ENCODE measurements around the gene SLC25A29. TPM values are rescaled to one million over a fixed set of nuclear protein-coding genes. Genes with fewer than 3 reads are reported as not detected.

SLC25A29 gene
- total and polyA plus RNA-seq, 2 of the 13 experiments (the other 11 are each of a cell fraction or from before 2014, with no cell fraction given): 12.2 to 17.2 TPM

DNA sequence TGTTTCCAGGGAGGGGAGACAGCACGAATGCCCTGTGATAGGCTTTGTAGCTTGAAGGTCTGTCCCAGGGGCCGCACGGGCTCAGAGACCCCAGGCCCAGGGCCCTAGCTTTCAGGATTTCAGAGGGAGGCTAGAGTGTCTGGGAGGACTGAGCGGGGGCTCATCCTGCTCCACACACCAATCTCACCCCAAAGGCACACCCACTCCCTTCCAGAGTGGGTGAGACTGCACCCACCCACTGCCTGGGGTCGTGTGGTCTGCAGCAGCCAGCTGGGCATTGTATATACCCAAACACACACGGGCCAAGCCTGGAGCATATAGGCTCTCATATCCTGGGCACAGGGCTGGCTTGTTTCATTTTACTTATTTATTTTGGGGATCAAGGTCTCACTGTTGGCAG lies 11.1 kb upstream of the SLC25A29 start:
- no CpG with 5 or more reads among the region's 6 CpGs for WGBS (ENCODE audit: low lambda C conversion rate)
- no TSS peak for BruUV-seq (replicated peaks)
- H3K79me2 ChIP-seq (ENCODE audit: insufficient read depth, low read length): no peaks in the 10 kb centered on the region
- FAIRE-seq (no peak), DNase-seq (ENCODE audit: low spot score) (no peak), ATAC-seq (no peak; the same call in 2 of the 3 replicates)
- POLR2A ChIA-PET: interaction anchor here (1.6 kb wide), 1 partner anchor 13 kb away, joined by 3 read pairs; no protein-coding TSS in a partner anchor
- in situ Hi-C loops (cut with HindIII; ENCODE audit: extremely low pct_ligation_motif_present, low pct_unique_long_range_greater_than_20kb) (no loop called here), intact Hi-C loops (cut with micrococcal nuclease; ENCODE audit: unreplicated experiment) (no loop called here)
- CTCF ChIA-PET (ENCODE audit: low intra/inter-chr PET ratio, low total read pairs): interaction anchor here (1.2 to 1.4 kb wide), 2 partner anchors 11 to 46 kb away, joined by 3 to 7 read pairs; partner anchors contain the start of gene SLC25A29
- H3K4me3 ChIP-seq (replicated peaks in 1 of 3; ENCODE audit: insufficient read depth in 1 of 3, low read depth in 2 of 3, low read length in 3 of 3): no peak overlapping the region
- no peaks in the 10 kb centered on the region for H3K9me3 ChIP-seq (ENCODE audit: low read length)
- peaks cover 48% of the 10 kb centered on the region for H3K4me1 ChIP-seq (ENCODE audit: insufficient read depth, low read length)
- H3K27ac ChIP-seq (ENCODE audit: extremely low read length, insufficient read depth, low read length): no peak overlapping the region
- no peaks in the 10 kb centered on the region for H4K20me1 ChIP-seq (ENCODE audit: insufficient read depth, low read length)
- H3K4me2 ChIP-seq (ENCODE audit: low read depth, low read length): peak overlapping the region; percentile 60; the same call in 1 of the 2 replicates
- H3K27me3 ChIP-seq (ENCODE audit: control insufficient read depth in 1 of 2, insufficient read depth in 2 of 2, low read length in 2 of 2): peaks cover 1 to 17% of the 10 kb centered on the region in 2 experiments; a peak in 4 of 5 replicates
- H3K9ac ChIP-seq (ENCODE audit: insufficient read depth, low read depth, low read length): no peak overlapping the region
- no peaks in the 10 kb centered on the region for H3K36me3 ChIP-seq (replicated peaks in 1 of 2; ENCODE audit: control insufficient read depth in 1 of 2, insufficient read depth in 2 of 2, low read length in 2 of 2)
- no peak overlapping the region for H2AFZ ChIP-seq (ENCODE audit: low read length)
- TF ChIP-seq, protein P1, sequence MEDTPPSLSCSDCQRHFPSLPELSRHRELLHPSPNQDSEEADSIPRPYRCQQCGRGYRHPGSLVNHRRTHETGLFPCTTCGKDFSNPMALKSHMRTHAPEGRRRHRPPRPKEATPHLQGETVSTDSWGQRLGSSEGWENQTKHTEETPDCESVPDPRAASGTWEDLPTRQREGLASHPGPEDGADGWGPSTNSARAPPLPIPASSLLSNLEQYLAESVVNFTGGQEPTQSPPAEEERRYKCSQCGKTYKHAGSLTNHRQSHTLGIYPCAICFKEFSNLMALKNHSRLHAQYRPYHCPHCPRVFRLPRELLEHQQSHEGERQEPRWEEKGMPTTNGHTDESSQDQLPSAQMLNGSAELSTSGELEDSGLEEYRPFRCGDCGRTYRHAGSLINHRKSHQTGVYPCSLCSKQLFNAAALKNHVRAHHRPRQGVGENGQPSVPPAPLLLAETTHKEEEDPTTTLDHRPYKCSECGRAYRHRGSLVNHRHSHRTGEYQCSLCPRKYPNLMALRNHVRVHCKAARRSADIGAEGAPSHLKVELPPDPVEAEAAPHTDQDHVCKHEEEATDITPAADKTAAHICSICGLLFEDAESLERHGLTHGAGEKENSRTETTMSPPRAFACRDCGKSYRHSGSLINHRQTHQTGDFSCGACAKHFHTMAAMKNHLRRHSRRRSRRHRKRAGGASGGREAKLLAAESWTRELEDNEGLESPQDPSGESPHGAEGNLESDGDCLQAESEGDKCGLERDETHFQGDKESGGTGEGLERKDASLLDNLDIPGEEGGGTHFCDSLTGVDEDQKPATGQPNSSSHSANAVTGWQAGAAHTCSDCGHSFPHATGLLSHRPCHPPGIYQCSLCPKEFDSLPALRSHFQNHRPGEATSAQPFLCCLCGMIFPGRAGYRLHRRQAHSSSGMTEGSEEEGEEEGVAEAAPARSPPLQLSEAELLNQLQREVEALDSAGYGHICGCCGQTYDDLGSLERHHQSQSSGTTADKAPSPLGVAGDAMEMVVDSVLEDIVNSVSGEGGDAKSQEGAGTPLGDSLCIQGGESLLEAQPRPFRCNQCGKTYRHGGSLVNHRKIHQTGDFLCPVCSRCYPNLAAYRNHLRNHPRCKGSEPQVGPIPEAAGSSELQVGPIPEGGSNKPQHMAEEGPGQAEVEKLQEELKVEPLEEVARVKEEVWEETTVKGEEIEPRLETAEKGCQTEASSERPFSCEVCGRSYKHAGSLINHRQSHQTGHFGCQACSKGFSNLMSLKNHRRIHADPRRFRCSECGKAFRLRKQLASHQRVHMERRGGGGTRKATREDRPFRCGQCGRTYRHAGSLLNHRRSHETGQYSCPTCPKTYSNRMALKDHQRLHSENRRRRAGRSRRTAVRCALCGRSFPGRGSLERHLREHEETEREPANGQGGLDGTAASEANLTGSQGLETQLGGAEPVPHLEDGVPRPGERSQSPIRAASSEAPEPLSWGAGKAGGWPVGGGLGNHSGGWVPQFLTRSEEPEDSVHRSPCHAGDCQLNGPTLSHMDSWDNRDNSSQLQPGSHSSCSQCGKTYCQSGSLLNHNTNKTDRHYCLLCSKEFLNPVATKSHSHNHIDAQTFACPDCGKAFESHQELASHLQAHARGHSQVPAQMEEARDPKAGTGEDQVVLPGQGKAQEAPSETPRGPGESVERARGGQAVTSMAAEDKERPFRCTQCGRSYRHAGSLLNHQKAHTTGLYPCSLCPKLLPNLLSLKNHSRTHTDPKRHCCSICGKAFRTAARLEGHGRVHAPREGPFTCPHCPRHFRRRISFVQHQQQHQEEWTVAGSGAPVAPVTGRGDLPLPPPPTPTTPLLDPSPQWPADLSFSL (CRISPR knock-in tag; IDR thresholded peaks at IDR 0.05): no peak
- TF ChIP-seq HOXA3 (CRISPR knock-in tag; IDR thresholded peaks at IDR 0.05) (no peak), ZNF572 (CRISPR knock-in tag; IDR thresholded peaks at IDR 0.05) (no peak), MIXL1 (CRISPR knock-in tag; IDR thresholded peaks at IDR 0.05) (no peak), ZFP62 (CRISPR knock-in tag; IDR thresholded peaks at IDR 0.05) (no peak), ZNF7 (CRISPR knock-in tag; IDR thresholded peaks at IDR 0.05) (no peak), TSC22D2 (CRISPR knock-in tag; IDR thresholded peaks at IDR 0.05; ENCODE audit: borderline replicate concordance) (no peak), JARID2 (CRISPR knock-in tag; IDR thresholded peaks at IDR 0.05; ENCODE audit: insufficient replicate concordance) (no peak), BATF2 (CRISPR knock-in tag; IDR thresholded peaks at IDR 0.05) (no peak), SSRP1 (CRISPR knock-in tag; IDR thresholded peaks at IDR 0.05) (no peak), ZNF687 (CRISPR knock-in tag; IDR thresholded peaks at IDR 0.05) (no peak), ZNF766 (CRISPR knock-in tag; IDR thresholded peaks at IDR 0.05; ENCODE audit: borderline replicate concordance) (no peak)
- TF ChIP-seq, protein P2, sequence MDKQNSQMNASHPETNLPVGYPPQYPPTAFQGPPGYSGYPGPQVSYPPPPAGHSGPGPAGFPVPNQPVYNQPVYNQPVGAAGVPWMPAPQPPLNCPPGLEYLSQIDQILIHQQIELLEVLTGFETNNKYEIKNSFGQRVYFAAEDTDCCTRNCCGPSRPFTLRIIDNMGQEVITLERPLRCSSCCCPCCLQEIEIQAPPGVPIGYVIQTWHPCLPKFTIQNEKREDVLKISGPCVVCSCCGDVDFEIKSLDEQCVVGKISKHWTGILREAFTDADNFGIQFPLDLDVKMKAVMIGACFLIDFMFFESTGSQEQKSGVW (CRISPR knock-in tag; IDR thresholded peaks at IDR 0.05; ENCODE audit: borderline replicate concordance): no peak
